Thymus (tissue), 11 donors: ENCODE results near the gene WNK2. TPM values are rescaled to one million over a fixed set of nuclear protein-coding genes. Genes with fewer than 3 reads are reported as not detected.
"Not testable (repeated sequence)": the region's sequence is repeated elsewhere in the genome, so short reads cannot be mapped to it uniquely, and the experiment has no call there.

Source experiments
- DNase-seq, 9 donors: peaks; one replicate each; pipeline ENCODE4 v3.0.0-alpha.2; 2013; ENCODE audit warnings: low spot score in 9 of 9, low read depth in 6 of 9, missing footprints in 1 of 9
- H3K27ac ChIP-seq, 2 donors: one replicate each; pipeline ENCODE4 v1.5.1; 2013; ENCODE audit warnings: control low read depth in 1 of 2, low read depth in 1 of 2, low read length in 1 of 2, mild to moderate bottlenecking in 1 of 2, moderate library complexity in 1 of 2
- H3K27me3 ChIP-seq, 2 donors: one replicate each; pipeline ENCODE4 v1.5.1; 2013; ENCODE audit warnings: low read length in 1 of 2; ENCODE audit not compliant: control insufficient read depth in 2 of 2, insufficient read depth in 1 of 2
- H3K36me3 ChIP-seq, 2 donors: one replicate each; pipeline ENCODE4 v1.5.1; 2013; ENCODE audit warnings: low read length in 1 of 2, mild to moderate bottlenecking in 1 of 2, moderate library complexity in 1 of 2; ENCODE audit not compliant: control insufficient read depth in 2 of 2, insufficient read depth in 2 of 2
- H3K4me1 ChIP-seq, 2 donors: one replicate each; pipeline ENCODE4 v1.5.1; 2013; ENCODE audit warnings: low read length in 2 of 2; ENCODE audit not compliant: control insufficient read depth in 2 of 2, insufficient read depth in 2 of 2
- H3K4me3 ChIP-seq, 2 donors: one replicate each; pipeline ENCODE4 v1.5.1; 2013; ENCODE audit warnings: low read length in 2 of 2, control low read depth in 1 of 2, mild to moderate bottlenecking in 1 of 2
- H3K9me3 ChIP-seq, 2 donors: one replicate each; pipeline ENCODE4 v1.5.1; 2013; ENCODE audit warnings: low read length in 1 of 2, mild to moderate bottlenecking in 1 of 2; ENCODE audit not compliant: control insufficient read depth in 2 of 2, insufficient read depth in 1 of 2
- WGBS: extraction: QIAGEN DNeasy Blood & Tissue Kit; methylation state at CpG from one replicate; pipeline ENCODE4 v1.1.7; 2013; 5-methylcytosine and 5-hydroxymethylcytosine counted together
- polyA plus RNA-seq: library from polyadenylated mRNA; stranded (reverse); fragments of 200-250 nt; gene quantifications from one replicate; pipeline ENCODE4 v1.2.3, GENCODE V29; 2013
- total RNA-seq: library from RNA; stranded (reverse); fragments of 120-200 nt; gene quantifications from one replicate; pipeline ENCODE4 v1.2.4, GENCODE V29; 2013
- donor health status: healthy.

The WNK2 gene
- total and polyA plus RNA-seq, 2 donors: 9.1 to 12.5 TPM

GRCh38 chr9:93357649-93358048 is 173.7 kb downstream of the WNK2 start:
- Histone ChIP-seq H3K36me3 (no peaks in the 10 kb centered on the region), H3K4me1 (no peaks in the 10 kb centered on the region), H3K27ac (no peak overlapping the region), H3K4me3 (no peak overlapping the region), H3K27me3 (no peaks in the 10 kb centered on the region), H3K9me3 (peaks cover 3 to 6% of the 10 kb centered on the region in 2 donors)
- WGBS: 60% methylated on average over 5 of the region's 5 CpGs
- no peak for DNase-seq

GRCh38 chr9:93359907-93360306 is 176.0 kb downstream of the WNK2 start:
- DNase-seq, H3K4me1 ChIP-seq, H3K9me3 ChIP-seq, H3K36me3 ChIP-seq, H3K27ac ChIP-seq, H3K27me3 ChIP-seq, H3K4me3 ChIP-seq: not testable (repeated sequence)
- 98% methylated on average over 8 of the region's 8 CpGs for WGBS

- WGBS: 64% methylated on average over 3 of the region's 3 CpGs
- peaks cover 3 to 7% of the 10 kb centered on the region in 2 donors for H3K9me3 ChIP-seq
- no peak overlapping the region for H3K27ac ChIP-seq
- DNase-seq: no peak
- H3K4me3 ChIP-seq: no peak overlapping the region
- no peaks in the 10 kb centered on the region for H3K27me3 ChIP-seq
- H3K36me3 ChIP-seq: no peaks in the 10 kb centered on the region
- H3K4me1 ChIP-seq: no peaks in the 10 kb centered on the region
These were observed 178.1 kb downstream of the WNK2 start for GRCh38 chr9:93361995-93362394.

- peaks cover 3 to 7% of the 10 kb centered on the region in 2 donors for H3K9me3 ChIP-seq
- no peak for DNase-seq
- 94% methylated on average over 2 of the region's 2 CpGs for WGBS
- H3K36me3 ChIP-seq: no peaks in the 10 kb centered on the region
- no peaks in the 10 kb centered on the region for H3K4me1 ChIP-seq
- no peak overlapping the region for H3K27ac ChIP-seq
- H3K4me3 ChIP-seq: no peak overlapping the region
- no peaks in the 10 kb centered on the region for H3K27me3 ChIP-seq
These were observed 180.9 kb downstream of the WNK2 start for GRCh38 chr9:93364734-93365426.

- Histone ChIP-seq H3K27me3 (no peaks in the 10 kb centered on the region), H3K9me3 (peaks cover 3 to 7% of the 10 kb centered on the region in 2 donors), H3K4me3 (no peak overlapping the region), H3K27ac (no peak overlapping the region), H3K4me1 (no peaks in the 10 kb centered on the region), H3K36me3 (no peaks in the 10 kb centered on the region)
- no peak for DNase-seq
- WGBS: 84% methylated on average over 12 of the region's 12 CpGs
These were observed 181.6 kb downstream of the WNK2 start for GRCh38 chr9:93365427-93366118.

- DNase-seq: no peak
- H3K36me3 ChIP-seq: no peaks in the 10 kb centered on the region
- 85% methylated on average over 12 of the region's 12 CpGs for WGBS
- no peaks in the 10 kb centered on the region for H3K27me3 ChIP-seq
- H3K4me1 ChIP-seq: no peaks in the 10 kb centered on the region
- no peak overlapping the region for H3K27ac ChIP-seq
- no peak overlapping the region for H3K4me3 ChIP-seq
- H3K9me3 ChIP-seq: peaks cover 3 to 7% of the 10 kb centered on the region in 2 donors
These were observed 182.1 kb downstream of the WNK2 start for GRCh38 chr9:93366119-93366447.

GRCh38 chr9:93366486-93366885 is 182.5 kb downstream of the WNK2 start:
- H3K4me1 ChIP-seq, H3K27ac ChIP-seq, DNase-seq, H3K36me3 ChIP-seq, H3K27me3 ChIP-seq, H3K9me3 ChIP-seq, H3K4me3 ChIP-seq: not testable (repeated sequence)
- 98% methylated on average over 4 of the region's 4 CpGs for WGBS

- peaks cover 0 to 3% of the 10 kb centered on the region in 2 donors for H3K9me3 ChIP-seq
- H3K27ac ChIP-seq: no peak overlapping the region
- no peak overlapping the region for H3K4me3 ChIP-seq
- no peaks in the 10 kb centered on the region for H3K27me3 ChIP-seq
- 100% methylated on average over 1 of the region's 1 CpG for WGBS
- H3K4me1 ChIP-seq: no peaks in the 10 kb centered on the region
- DNase-seq: no peak
- H3K36me3 ChIP-seq: no peaks in the 10 kb centered on the region
These were observed 184.5 kb downstream of the WNK2 start for GRCh38 chr9:93368437-93368836.

GRCh38 chr9:93369686-93370085 is 185.7 kb downstream of the WNK2 start:
- no peak overlapping the region for H3K27ac ChIP-seq

More at GRCh38 chr9:93369686-93370085, 185.7 kb downstream of the WNK2 start:
- Histone ChIP-seq H3K4me3 (no peak overlapping the region), H3K9me3 (peaks cover 0 to 3% of the 10 kb centered on the region in 2 donors), H3K4me1 (no peaks in the 10 kb centered on the region), H3K36me3 (no peaks in the 10 kb centered on the region), H3K27me3 (no peaks in the 10 kb centered on the region)
- 94% methylated on average over 1 of the region's 1 CpG for WGBS
- DNase-seq: no peak
